Hematopoietic multipotent progenitor cell treated with erythropoietin and hydrocortisone succinate and interleukin-3 and kit ligand, for 17 days (in vitro differentiated cells): ENCODE results near the gene RIN3.
"Not testable (repeated sequence)": the region's sequence is repeated elsewhere in the genome, so short reads cannot be mapped to it uniquely, and the experiment has no call there.

Experiments used
- DNase-seq: peaks from one replicate; pipeline ENCODE4 v3.0.0-alpha.2; 2015; ENCODE audit warnings: low spot score

RIN3 gene

GRCh38 chr14:92531106-92531873 is 17.7 kb downstream of the RIN3 start:
- DNase-seq, result no peak

- no peak for DNase-seq
Observed at GRCh38 chr14:92532490-92533163, 19.0 kb downstream of the RIN3 start.

GRCh38 chr14:92534932-92535643 is 21.5 kb downstream of the RIN3 start:
- no peak for DNase-seq

- DNase-seq, result not testable (repeated sequence)
Observed at GRCh38 chr14:92536231-92536630, 22.6 kb downstream of the RIN3 start.

DNA sequence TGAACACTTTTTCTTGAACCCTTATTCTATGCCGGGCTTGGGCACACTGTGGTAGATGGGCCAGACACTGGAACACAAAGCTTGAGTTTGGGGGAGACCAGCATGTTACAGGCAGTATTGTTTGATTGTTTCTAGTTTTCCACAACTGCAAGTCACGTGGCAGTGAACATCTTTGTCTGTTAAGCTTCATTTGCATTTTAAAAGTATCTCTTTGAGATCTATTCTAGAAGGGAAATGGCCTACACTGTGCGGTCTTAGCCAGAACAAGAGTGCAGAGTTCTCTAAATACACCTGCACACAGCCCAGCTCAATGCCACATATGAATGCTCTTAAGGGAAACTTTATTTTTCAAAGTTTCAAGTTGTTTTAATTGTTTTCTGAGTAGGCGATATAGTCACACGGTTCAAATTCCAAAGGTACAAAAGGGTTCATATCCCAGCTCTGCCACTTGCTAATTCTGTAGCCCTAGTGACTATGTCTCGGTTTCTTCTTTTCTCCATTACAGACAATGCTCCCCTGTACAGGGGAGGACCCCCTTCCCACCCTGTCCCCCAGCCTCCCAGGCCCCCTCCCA is 24.9 kb downstream of the RIN3 start:
- DNase-seq, result no peak

DNA sequence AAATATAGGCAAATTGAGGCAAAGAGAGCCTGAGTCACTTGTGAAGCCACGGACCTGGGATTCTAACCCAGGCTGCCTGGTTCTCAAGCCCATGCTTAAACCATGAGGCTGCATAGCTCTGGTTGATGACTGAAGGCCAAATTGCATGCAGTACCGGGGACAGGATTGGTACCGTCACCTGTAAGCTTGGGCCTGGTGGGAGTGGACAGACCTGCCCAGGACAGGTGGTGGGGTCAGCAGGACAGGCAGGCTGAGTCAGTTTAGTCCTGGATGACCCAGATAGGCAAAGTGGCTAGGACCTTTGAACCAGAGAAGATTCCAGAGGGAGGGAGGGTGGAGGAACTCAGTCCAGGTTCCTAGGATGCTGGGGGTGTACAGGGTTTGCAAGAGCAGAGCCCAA is 25.8 kb downstream of the RIN3 start:
- DNase-seq, result no peak

DNA sequence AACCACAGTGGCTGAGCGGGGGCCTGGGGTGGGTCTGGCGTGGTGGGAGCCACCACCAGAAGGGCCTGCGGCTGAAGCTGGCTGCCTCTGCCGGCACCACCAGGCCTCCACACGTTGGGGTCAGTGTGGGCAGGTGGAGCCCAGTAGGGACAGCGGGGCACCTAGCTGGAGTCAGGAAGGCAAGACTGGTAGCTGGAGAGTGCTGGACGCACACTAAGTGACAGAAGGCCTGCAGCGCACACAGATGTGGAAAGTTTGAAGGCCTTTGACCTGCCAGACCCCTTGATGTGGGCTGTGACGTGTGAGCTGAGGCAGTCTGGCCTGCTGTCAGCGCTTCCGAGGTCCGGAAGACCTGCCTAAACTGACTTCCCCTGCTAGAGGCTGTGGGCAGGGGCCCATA is 26.3 kb downstream of the RIN3 start:
- DNase-seq, result no peak

DNA sequence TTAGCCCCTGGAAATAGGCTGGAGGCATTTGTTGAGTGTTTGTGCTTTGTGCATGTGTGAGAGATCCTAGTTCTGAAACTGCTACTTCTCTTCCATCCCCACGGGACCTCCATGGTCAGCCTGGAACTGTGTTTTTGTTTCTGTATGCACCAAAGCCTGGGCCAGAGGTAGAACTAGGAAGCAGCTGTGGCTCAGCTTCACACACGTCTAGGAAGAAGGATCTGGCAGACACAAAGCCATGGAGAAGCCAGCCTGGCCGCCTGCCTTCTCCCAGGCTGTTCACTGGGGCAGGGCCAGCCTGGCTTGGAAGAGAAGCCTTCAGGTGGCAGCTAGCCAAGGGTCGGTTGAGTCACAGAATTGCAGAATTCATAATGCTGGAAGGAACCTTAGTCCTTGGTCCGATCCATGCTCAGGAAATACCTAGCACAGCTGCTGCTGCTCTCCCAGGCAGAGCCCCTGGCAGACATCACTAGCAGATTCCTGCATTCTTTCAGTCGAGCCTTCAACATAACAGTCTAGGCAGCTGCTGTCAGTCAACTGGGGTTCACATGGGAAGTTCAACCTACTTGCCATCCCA is 27.0 kb downstream of the RIN3 start:
- no peak for DNase-seq

DNA sequence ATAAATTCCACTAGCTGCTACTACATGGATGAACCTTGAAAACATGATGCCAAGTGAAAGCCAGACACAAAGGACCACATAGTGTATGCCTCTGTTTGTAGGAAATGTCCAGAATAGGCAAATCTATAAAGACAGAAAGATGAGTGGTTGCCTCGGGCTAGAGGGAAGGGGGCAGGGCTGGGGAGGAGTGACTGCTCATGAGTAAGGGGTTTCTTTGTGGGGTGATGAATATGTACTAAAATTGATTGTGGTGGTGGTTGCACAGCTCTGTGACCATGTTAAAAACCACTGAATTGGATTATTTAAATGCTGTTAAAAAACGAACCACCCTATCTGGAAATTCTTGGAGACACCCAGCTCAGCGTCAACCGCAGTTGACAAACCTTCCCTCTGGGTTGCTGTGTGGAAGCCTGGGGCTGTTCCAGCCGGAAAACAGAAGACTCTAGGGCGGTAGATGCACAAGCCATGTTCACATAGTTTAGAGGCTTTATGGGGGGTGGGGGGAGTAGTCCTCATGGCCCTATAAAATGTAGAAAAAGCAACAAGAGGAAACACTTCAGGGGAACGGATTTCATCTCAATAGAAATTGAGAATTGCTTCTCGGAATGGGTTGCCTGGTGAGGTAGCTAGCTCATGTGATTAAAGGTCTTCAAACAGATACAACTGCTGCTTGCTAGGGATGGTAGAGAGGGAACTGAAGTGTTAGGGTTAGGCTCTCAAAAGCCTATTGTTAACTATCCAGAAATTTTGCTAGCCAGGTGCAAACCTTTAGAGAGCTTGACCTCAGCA is 29.4 kb downstream of the RIN3 start:
- no peak for DNase-seq

GRCh38 chr14:92544051-92544720 is 30.6 kb downstream of the RIN3 start:
- DNase-seq, result no peak

GRCh38 chr14:92546347-92547053 is 32.9 kb downstream of the RIN3 start:
- DNase-seq, result no peak

- DNase-seq, result no peak
Observed at GRCh38 chr14:92549105-92549858, 35.7 kb downstream of the RIN3 start.

DNA sequence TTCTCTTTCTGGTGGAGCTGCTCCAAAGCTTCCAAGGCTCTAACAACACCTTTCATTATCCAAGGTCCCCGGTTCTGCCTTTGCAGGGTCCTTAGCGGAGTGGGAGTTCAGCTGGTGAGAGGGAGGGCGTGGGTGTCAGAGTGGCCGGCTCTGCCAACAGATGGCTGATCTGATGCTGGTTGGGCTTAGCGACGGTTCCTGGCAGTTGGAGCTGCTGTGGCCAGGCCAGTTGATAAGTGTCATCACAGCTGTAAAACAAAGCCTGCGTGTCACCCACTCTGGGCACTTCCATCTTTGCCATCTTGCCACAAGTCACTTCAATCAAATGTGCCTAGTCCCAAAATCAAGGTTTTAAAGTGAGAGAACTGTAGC is 36.3 kb downstream of the RIN3 start:
- peak; percentile 20 for DNase-seq

GRCh38 chr14:92551044-92551841 is 37.7 kb downstream of the RIN3 start:
- no peak for DNase-seq

DNA sequence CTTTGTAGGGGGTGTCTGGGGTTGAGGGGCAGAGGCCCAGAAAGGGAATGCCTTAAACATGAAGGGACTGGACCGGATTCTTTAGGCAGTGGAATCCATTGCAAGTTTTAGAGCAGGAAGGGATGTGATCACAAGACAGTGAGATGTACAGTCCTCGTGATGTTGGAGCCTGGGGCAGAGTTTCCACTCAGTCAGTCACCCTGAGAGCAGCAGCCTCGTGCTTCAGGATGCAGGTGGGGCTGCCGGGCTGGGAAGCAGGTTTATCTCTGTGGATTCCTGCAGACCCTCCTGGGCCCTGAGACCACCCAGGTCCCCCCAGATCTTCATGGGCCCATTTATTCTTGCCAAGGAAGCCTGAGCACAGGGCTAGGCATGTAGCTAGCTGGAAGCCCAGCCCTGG is 38.5 kb downstream of the RIN3 start:
- no peak for DNase-seq

DNA sequence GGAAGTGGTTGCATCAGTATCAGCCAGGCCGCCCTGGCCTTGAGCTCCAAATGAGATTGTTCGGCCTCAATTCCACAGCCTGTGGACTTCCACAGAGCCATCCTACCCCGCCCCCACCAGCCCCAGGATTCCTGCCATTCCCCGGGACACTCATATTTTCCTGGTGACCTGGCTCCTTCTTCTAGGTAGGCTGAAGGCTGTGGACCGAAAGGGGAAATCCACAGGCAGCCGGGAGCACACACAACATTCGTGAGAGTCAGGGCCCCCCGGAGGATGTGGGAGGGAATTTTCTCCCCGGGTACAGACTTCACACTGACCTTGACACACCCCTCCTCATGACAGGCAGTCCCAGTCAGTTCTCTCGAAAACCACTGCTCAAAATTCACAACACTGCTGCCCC is 39.9 kb downstream of the RIN3 start:
- no peak for DNase-seq

GRCh38 chr14:92555465-92556111 is 42.0 kb downstream of the RIN3 start:
- no peak for DNase-seq

DNA sequence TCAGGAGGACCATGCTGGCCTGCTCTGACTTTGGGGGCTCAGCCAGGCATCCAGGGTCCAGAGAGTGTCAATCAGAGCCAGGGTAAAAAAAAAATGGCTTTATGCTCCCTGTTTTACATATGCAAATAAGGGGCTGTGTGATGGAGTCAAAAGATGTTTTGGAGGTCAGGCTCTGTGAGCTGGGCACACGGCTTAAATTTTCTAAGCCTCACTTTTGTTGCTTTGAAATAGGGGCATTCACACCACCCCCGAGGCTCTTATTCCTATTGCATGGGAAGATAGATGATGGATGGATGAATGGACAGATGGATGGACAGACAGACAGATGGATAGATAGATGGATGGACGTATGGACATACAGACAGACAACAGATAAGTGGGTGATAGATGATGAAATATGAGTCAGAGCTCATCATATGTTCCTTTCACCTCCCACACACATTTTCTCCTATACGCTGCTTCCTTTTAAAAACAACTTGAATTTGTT is 42.7 kb downstream of the RIN3 start:
- no peak for DNase-seq
